ENCODE data around the gene IFNAR1. TPM values are rescaled to one million over a fixed set of nuclear protein-coding genes. Genes with fewer than 3 reads are reported as not detected.
A peak's percentile ranks its signal among the peaks of the same experiment; 100 is the strongest.
"Not testable (repeated sequence)": the region's sequence is repeated elsewhere in the genome, so short reads cannot be mapped to it uniquely, and the experiment has no call there.

The IFNAR1 gene
- total RNA-seq, 1 donor from 2014 or later, result 24.4 TPM

DNA sequence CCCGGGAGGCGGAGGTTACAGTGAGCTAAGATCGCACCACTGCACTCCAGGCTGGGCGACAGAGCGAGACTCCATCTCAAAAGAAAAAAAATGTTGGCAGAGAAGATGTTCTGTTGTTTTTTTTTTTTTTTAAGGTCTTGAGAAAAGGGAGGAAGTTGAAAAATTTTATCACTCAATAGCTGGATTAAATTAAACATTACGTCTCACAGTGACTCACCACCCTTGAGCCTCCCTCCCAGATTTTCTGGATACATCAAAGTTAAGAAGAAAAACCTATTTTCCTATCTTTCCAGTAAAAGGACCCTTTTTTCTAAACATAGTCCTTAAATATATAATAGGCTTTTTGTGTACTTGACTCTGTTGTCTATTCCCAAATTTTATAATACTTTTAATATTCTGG, 35.5 kb downstream of the IFNAR1 start:
- intact Hi-C loops (cut with micrococcal nuclease), result no loop called here
- Histone ChIP-seq H3K4me1 (peaks cover 26% of the 10 kb centered on the region), H3K27me3 (ENCODE audit: low read depth) (no peaks in the 10 kb centered on the region), H3K27ac (replicated peaks) (peak overlapping the region; percentile 72), H3K4me3 (no peak overlapping the region), H3K36me3 (peaks cover 20% of the 10 kb centered on the region), H3K9me3 (replicated peaks) (no peaks in the 10 kb centered on the region)
- no peak for DNase-seq
- TF ChIP-seq CTCF (IDR thresholded peaks at IDR 0.05; ENCODE audit: borderline replicate concordance), result no peak

DNA sequence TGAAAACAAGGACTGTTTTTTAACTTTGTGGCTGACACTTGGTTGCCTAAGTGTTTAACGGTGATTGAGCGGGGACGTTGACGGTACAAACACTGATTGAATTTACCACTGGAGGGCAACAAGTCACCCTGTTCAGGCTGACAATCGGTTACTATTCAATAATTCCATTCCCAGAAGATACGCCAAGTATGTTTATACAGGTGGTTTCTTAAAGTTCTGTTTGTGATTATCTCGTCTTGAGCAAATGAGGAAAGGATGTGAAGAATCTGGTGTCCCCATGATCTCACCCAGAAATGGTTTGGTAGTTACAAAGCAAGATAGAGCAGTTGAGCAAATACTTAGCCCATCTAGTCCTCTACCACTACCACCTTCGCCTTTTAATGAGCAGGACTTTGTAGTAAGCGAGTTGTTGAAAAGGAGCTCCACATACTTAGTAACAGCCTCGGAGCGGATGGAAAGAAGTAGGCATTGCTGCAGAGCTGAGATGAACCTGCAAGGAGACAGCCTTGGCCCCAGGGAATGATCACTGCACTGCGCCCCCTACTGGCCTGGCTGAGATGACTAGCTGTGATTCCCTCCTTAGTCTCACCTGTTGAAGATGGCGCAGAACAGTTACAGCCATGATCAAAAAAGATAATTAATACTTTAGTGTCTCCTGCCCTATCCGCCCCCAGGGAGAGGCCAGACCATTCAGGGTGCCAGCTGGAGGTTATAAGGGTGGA, 36.3 kb downstream of the IFNAR1 start:
- intact Hi-C loops (cut with micrococcal nuclease), result no loop called here
- TF ChIP-seq CTCF (IDR thresholded peaks at IDR 0.05; ENCODE audit: borderline replicate concordance), result peak; percentile 83
- H3K4me1 ChIP-seq, result peaks cover 26% of the 10 kb centered on the region

DNA sequence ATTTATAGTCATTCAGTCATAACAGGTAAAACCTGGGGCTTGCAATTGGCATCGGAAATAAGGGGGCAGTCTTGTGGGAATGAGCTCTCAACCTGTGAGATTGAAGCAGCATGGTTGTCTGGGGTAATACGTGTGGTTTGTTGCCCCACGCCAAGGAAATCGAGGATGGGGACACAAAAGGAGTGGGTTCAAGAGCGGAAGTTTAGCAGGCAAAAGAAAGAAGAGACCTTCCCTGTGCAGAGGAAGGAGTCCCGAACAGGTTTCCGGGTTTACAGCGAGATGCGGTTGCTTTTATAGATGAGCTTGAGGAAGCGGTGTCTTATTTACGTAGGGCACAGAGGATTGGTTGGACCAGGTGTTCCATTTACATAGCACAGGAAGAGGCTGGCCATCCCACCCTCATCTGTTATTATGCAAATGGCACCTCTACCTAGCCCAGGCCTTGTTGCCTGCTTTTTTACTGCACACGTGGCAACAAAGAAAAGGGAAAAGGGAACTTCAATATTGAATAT, 37.3 kb downstream of the IFNAR1 start:
- Histone ChIP-seq H3K27ac (replicated peaks) (peak overlapping the region; percentile 72), H3K36me3 (peaks cover 1% of the 10 kb centered on the region), H3K4me1 (peaks cover 26% of the 10 kb centered on the region), H3K4me3 (peak overlapping the region; percentile 58), H3K27me3 (ENCODE audit: low read depth) (no peaks in the 10 kb centered on the region), H3K9me3 (replicated peaks) (peaks cover 8% of the 10 kb centered on the region)
- no peak for TF ChIP-seq CTCF (IDR thresholded peaks at IDR 0.05; ENCODE audit: borderline replicate concordance)
- intact Hi-C loops (cut with micrococcal nuclease), result no loop called here
- no peak for DNase-seq

More for the DNA sequence above, 36.3 kb downstream of the IFNAR1 start:
- DNase-seq, result peak; percentile 72
- Histone ChIP-seq H3K4me3 (peak overlapping the region; percentile 58), H3K36me3 (peaks cover 12% of the 10 kb centered on the region), H3K9me3 (replicated peaks) (no peaks in the 10 kb centered on the region), H3K27me3 (ENCODE audit: low read depth) (no peaks in the 10 kb centered on the region), H3K27ac (replicated peaks) (peak overlapping the region; percentile 72)

DNA sequence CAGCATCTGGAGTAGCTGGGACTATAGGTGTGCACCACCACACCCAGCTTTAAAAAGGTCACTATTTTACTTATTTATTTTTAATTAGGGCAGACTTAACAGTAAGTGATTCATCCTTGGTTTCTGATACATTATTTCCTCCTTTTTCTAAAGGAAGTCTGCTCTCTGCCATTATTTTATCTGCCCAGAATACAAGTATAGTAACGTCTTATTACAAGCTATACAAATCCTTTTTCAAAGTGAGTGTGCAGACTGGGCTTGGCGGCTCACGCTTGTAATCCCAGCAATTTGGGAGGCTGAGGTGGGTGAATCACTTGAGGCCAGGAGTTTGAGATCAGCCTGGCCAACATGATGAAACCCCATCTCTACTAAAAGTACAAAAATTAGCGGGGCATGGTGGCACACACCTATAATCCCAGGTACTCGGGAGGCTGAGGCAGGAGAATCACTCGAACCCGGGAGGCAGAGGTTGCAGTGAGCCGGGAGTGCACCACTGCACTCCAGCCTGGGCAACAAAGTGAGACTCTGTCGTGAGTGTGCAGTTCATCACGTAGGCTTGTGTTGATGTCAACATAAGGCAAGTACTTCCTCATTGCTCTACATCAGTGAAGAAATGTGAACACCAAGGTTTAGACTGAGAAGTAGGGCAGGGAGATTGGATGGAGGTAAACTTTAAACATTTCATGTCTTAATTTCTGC, 39.3 kb downstream of the IFNAR1 start:
- H3K4me3 ChIP-seq; H3K27me3 ChIP-seq (ENCODE audit: low read depth); intact Hi-C loops (cut with micrococcal nuclease); H3K27ac ChIP-seq (replicated peaks); DNase-seq; H3K36me3 ChIP-seq: not testable (repeated sequence)
- Histone ChIP-seq H3K9me3 (replicated peaks) (peaks cover 24% of the 10 kb centered on the region), H3K4me1 (peaks cover 26% of the 10 kb centered on the region)

- Histone ChIP-seq H3K4me3 (no peak overlapping the region), H3K36me3 (no peaks in the 10 kb centered on the region), H3K9me3 (replicated peaks) (peaks cover 24% of the 10 kb centered on the region), H3K27ac (replicated peaks) (no peak overlapping the region), H3K27me3 (ENCODE audit: low read depth) (no peaks in the 10 kb centered on the region), H3K4me1 (peaks cover 25% of the 10 kb centered on the region)
- TF ChIP-seq CTCF (IDR thresholded peaks at IDR 0.05; ENCODE audit: borderline replicate concordance), result no peak
- intact Hi-C loops (cut with micrococcal nuclease), result no loop called here
- no peak for DNase-seq
These were observed 40.1 kb downstream of the IFNAR1 start for GRCh38 chr21:33364830-33365229.
